Measurements from ENCODE around the gene SYS1.

The SYS1 gene

DNA sequence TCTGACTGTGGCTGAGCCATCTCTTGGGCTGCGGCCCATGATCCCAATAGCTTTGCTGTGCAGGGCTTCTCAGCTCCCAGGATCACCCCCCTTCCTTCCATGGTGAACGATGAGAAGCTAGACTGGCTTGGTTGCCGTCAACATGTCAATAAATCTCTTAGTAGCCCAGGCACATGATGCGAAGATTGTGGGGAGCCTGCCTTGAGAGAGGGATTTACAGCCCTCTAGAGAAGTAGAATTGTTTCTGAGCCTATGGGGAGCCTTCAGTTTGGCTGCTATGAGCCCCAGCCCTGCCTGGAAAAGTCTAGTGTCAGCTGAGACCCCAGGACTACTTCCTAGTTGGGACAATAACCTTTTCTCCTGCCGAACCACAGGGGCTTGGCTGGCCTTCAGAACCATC lies 49.7 kb downstream of the SYS1 start:
- no peak overlapping the region for H3K18ac ChIP-seq (ENCODE audit: low read length)
- no peak overlapping the region for H2BK15ac ChIP-seq (replicated peaks; ENCODE audit: low read depth)
- no peaks in the 10 kb centered on the region for H3K36me3 ChIP-seq (ENCODE audit: control insufficient read depth, insufficient read depth, low read length)
- H3K4me2 ChIP-seq (ENCODE audit: low read length) = no peak overlapping the region
- no peak overlapping the region for H2AK5ac ChIP-seq (ENCODE audit: low read length)
- no peak overlapping the region for H4K8ac ChIP-seq (ENCODE audit: low read depth, low read length)
- WGBS (ENCODE audit: extremely low coverage, insufficient coverage, low lambda C conversion rate) = no CpG with 5 or more reads among the region's 5 CpGs
- H3K56ac ChIP-seq (ENCODE audit: low read length) = no peak overlapping the region
- H2BK5ac ChIP-seq (ENCODE audit: low read length) = no peak overlapping the region
- no peak overlapping the region for H2BK120ac ChIP-seq (ENCODE audit: low read depth, low read length)
- H3K23ac ChIP-seq (ENCODE audit: low read length) = no peak overlapping the region
- peaks cover 3% of the 10 kb centered on the region for H3K4me1 ChIP-seq (ENCODE audit: control insufficient read depth, low read depth, low read length)
- H3K27ac ChIP-seq (ENCODE audit: low read depth, low read length) = no peak overlapping the region
- H3K27me3 ChIP-seq (ENCODE audit: insufficient read depth, low read length, poor library complexity) = no peaks in the 10 kb centered on the region
- H3K9ac ChIP-seq (ENCODE audit: low read length) = no peak overlapping the region
- H3K79me2 ChIP-seq (ENCODE audit: control insufficient read depth, insufficient read depth, low read length) = peaks cover 8% of the 10 kb centered on the region
- H4K5ac ChIP-seq (ENCODE audit: low read length) = no peak overlapping the region
- peaks cover 9% of the 10 kb centered on the region for H3K79me1 ChIP-seq (ENCODE audit: low read length)
- H3K4me3 ChIP-seq (ENCODE audit: low read length) = no peak overlapping the region
- DNase-seq = no peak
- no peak overlapping the region for H3K4ac ChIP-seq (ENCODE audit: low read depth, low read length)

DNA sequence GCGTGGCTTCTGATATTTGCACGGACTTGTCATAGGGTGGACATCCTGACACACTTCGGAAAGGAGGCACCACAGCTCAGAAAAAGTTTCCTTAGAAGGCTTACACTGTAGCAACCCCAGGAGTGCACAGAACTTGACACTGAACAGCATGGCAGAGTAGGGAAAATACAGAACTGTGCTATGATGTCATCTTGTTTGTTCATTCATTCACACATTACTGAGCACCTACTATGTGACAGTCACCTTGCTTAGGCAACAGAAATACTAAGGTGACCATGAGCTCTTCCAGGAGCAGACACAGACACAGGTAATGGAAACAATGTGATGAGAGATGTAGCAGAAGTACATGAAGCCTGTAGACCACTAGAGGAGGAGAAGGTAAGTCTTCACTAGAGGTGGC lies 50.5 kb downstream of the SYS1 start:
- H2AK5ac ChIP-seq (ENCODE audit: low read length) = no peak overlapping the region
- no peak overlapping the region for H3K9ac ChIP-seq (ENCODE audit: low read length)
- H3K18ac ChIP-seq (ENCODE audit: low read length) = no peak overlapping the region
- peaks cover 8% of the 10 kb centered on the region for H3K79me2 ChIP-seq (ENCODE audit: control insufficient read depth, insufficient read depth, low read length)
- H3K56ac ChIP-seq (ENCODE audit: low read length) = no peak overlapping the region
- peaks cover 9% of the 10 kb centered on the region for H3K79me1 ChIP-seq (ENCODE audit: low read length)
- no peak overlapping the region for H4K5ac ChIP-seq (ENCODE audit: low read length)
- H3K4me3 ChIP-seq (ENCODE audit: low read length) = no peak overlapping the region
- H3K36me3 ChIP-seq (ENCODE audit: control insufficient read depth, insufficient read depth, low read length) = no peaks in the 10 kb centered on the region
- no peak overlapping the region for H3K4ac ChIP-seq (ENCODE audit: low read depth, low read length)
- no peaks in the 10 kb centered on the region for H3K27me3 ChIP-seq (ENCODE audit: insufficient read depth, low read length, poor library complexity)
- H3K4me1 ChIP-seq (ENCODE audit: control insufficient read depth, low read depth, low read length) = peaks cover 3% of the 10 kb centered on the region
- no CpG with 5 or more reads among the region's 3 CpGs for WGBS (ENCODE audit: extremely low coverage, insufficient coverage, low lambda C conversion rate)
- no peak for DNase-seq
- H4K8ac ChIP-seq (ENCODE audit: low read depth, low read length) = no peak overlapping the region
- no peak overlapping the region for H2BK120ac ChIP-seq (ENCODE audit: low read depth, low read length)
- H3K23ac ChIP-seq (ENCODE audit: low read length) = no peak overlapping the region
- no peak overlapping the region for H3K27ac ChIP-seq (ENCODE audit: low read depth, low read length)
- no peak overlapping the region for H2BK5ac ChIP-seq (ENCODE audit: low read length)
- H2BK15ac ChIP-seq (replicated peaks; ENCODE audit: low read depth) = no peak overlapping the region
- H3K4me2 ChIP-seq (ENCODE audit: low read length) = no peak overlapping the region

DNA sequence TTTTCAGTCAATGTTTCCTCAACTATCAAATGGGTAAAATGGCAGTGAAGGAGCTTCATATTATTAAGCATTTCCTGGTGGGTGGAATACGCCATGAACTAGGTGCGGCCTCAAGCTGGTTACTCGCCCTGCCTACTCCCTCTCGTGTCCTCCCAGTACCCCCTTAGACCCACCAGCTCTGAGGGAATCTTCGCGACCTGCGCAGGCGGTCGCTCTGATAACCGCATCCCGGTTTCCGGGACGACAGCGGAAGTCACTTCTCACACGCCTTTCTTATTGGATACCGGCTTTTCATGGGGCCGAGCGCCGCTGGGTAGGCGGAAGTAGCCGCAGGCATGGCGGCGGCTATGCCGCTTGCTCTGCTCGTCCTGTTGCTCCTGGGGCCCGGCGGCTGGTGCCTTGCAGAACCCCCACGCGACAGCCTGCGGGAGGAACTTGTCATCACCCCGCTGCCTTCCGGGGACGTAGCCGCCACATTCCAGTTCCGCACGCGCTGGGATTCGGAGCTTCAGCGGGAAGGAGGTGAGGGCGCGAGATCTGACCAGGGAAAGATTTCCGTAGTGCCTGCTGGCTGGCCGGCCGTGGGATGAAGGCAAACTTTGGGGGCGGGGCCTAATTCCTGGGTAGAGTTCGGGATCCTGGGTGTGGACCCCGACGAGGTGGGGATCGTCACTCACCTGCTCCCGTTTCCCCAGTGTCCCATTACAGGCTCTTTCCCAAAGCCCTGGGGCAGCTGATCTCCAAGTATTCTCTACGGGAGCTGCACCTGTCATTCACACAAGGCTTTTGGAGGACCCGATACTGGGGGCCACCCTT lies 53.1 kb downstream of the SYS1 start, which contains the start of gene PIGT:
TSS of gene PIGT (plus strand) at position 320 of the 816 bp plus-strand sequence. CDS start at position 336, 16 bp downstream.
- no peaks in the 10 kb centered on the region for H3K27me3 ChIP-seq (ENCODE audit: insufficient read depth, low read length, poor library complexity)
- peak within 1 kb of the TSS; percentile 98 for H3K56ac ChIP-seq (ENCODE audit: low read length)
- no peak within 1 kb of the TSS for H3K4ac ChIP-seq (ENCODE audit: low read depth, low read length)
- H3K79me2 ChIP-seq (ENCODE audit: control insufficient read depth, insufficient read depth, low read length) = peaks cover 8% of the 10 kb centered on the region
- peak within 1 kb of the TSS; percentile 35 for H4K5ac ChIP-seq (ENCODE audit: low read length)
- no CpG with 5 or more reads among the region's 52 CpGs for WGBS (ENCODE audit: extremely low coverage, insufficient coverage, low lambda C conversion rate)
- DNase-seq = peak; percentile 92
- peak within 1 kb of the TSS; percentile 96 for H3K4me2 ChIP-seq (ENCODE audit: low read length)
- peak within 1 kb of the TSS; percentile 14 for H2AK5ac ChIP-seq (ENCODE audit: low read length)
- H3K18ac ChIP-seq (ENCODE audit: low read length) = no peak within 1 kb of the TSS
- peaks cover 9% of the 10 kb centered on the region for H3K79me1 ChIP-seq (ENCODE audit: low read length)
- peak within 1 kb of the TSS; percentile 41 for H2BK5ac ChIP-seq (ENCODE audit: low read length)
- H3K4me1 ChIP-seq (ENCODE audit: control insufficient read depth, low read depth, low read length) = peaks cover 3% of the 10 kb centered on the region
- H2BK120ac ChIP-seq (ENCODE audit: low read depth, low read length) = no peak within 1 kb of the TSS
- no peak within 1 kb of the TSS for H4K8ac ChIP-seq (ENCODE audit: low read depth, low read length)
- H3K36me3 ChIP-seq (ENCODE audit: control insufficient read depth, insufficient read depth, low read length) = peaks cover 9% of the 10 kb centered on the region
- H3K23ac ChIP-seq (ENCODE audit: low read length) = no peak within 1 kb of the TSS
- H3K4me3 ChIP-seq (ENCODE audit: low read length) = peak within 1 kb of the TSS; percentile 94
- no peak within 1 kb of the TSS for H3K27ac ChIP-seq (ENCODE audit: low read depth, low read length)
- H3K9ac ChIP-seq (ENCODE audit: low read length) = peak within 1 kb of the TSS; percentile 95
- no peak within 1 kb of the TSS for H2BK15ac ChIP-seq (replicated peaks; ENCODE audit: low read depth)

DNA sequence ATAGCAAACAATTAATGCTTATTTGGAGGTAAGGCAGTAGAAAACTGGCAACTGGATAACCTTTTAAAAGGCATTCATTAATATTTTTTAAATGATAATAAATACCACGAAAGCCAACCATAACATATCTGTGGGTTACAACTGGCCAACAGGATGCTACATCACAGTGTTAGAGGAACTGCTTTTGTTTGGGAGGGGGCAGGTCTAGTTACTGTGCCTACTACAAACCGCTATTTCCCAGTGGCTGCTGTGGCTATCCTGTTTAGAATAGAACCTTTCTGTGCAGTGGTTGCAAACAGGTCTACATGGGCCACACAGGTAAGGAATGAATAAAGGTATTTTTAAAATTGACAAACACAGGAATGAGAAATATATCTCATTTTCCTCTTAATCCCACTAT lies 54.0 kb downstream of the SYS1 start:
- Histone ChIP-seq H4K5ac (ENCODE audit: low read length) (no peak overlapping the region), H3K56ac (ENCODE audit: low read length) (no peak overlapping the region)

More for the DNA sequence above, 54.0 kb downstream of the SYS1 start:
- Histone ChIP-seq H3K79me2 (ENCODE audit: control insufficient read depth, insufficient read depth, low read length) (peaks cover 8% of the 10 kb centered on the region), H3K23ac (ENCODE audit: low read length) (no peak overlapping the region), H3K27me3 (ENCODE audit: insufficient read depth, low read length, poor library complexity) (no peaks in the 10 kb centered on the region), H2BK5ac (ENCODE audit: low read length) (no peak overlapping the region), H3K27ac (ENCODE audit: low read depth, low read length) (no peak overlapping the region), H2AK5ac (ENCODE audit: low read length) (no peak overlapping the region), H3K36me3 (ENCODE audit: control insufficient read depth, insufficient read depth, low read length) (peaks cover 13% of the 10 kb centered on the region), H3K9ac (ENCODE audit: low read length) (no peak overlapping the region), H3K4me2 (ENCODE audit: low read length) (peak overlapping the region; percentile 96), H3K79me1 (ENCODE audit: low read length) (peaks cover 9% of the 10 kb centered on the region), H3K4ac (ENCODE audit: low read depth, low read length) (no peak overlapping the region), H3K4me1 (ENCODE audit: control insufficient read depth, low read depth, low read length) (peaks cover 3% of the 10 kb centered on the region), H4K8ac (ENCODE audit: low read depth, low read length) (no peak overlapping the region), H2BK15ac (replicated peaks; ENCODE audit: low read depth) (no peak overlapping the region), H2BK120ac (ENCODE audit: low read depth, low read length) (no peak overlapping the region), H3K18ac (ENCODE audit: low read length) (no peak overlapping the region), H3K4me3 (ENCODE audit: low read length) (no peak overlapping the region)
- no peak for DNase-seq
- no CpG with 5 or more reads among the region's 2 CpGs for WGBS (ENCODE audit: extremely low coverage, insufficient coverage, low lambda C conversion rate)
